HG03460 (cell line): Measurements from ENCODE around the gene HYOU1.
"Not testable (repeated sequence)": the region's sequence is repeated elsewhere in the genome, so short reads cannot be mapped to it uniquely, and the experiment has no call there.

ENCODE experiments used
- ATAC-seq: cut with Tn5 transposase; IDR thresholded peaks from one replicate; pipeline ENCODE4 v1.9.1; 2021; ENCODE audit not compliant: unreplicated experiment

The HYOU1 gene

DNA sequence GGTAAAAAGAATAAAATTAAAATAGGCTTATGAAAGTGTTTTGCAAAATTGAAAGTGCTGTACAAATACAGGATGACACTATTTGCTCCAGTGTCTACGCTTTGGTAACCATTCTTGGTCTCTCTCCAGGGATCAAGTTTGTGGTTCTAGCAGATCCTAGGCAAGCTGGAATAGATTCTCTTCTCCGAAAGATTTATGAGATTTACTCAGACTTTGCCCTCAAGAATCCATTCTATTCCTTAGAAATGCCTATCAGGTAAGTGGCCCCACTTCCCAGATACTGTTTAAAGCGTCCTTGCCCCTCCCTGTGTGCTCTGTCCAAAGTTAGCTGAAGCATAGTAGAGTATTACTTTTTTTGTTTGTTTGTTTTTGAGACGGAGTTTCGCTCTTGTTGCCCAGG, 35.4 kb downstream of the HYOU1 start:
- no peak for ATAC-seq

GRCh38 chr11:119019996-119020395, 37.0 kb downstream of the HYOU1 start:
- ATAC-seq = no peak

- ATAC-seq = peak; percentile 84
Observed at GRCh38 chr11:119018074-119018938, 38.7 kb downstream of the HYOU1 start, which contains the start of the genes RPS25 and TRAPPC4. TSS of gene RPS25 (minus strand) at chr11:119018343. CDS start at chr11:119018284, 59 bp downstream. TSS of gene TRAPPC4 (plus strand) at chr11:119018766. CDS start at chr11:119018796, 30 bp downstream.

- not testable (repeated sequence) for ATAC-seq
Observed at GRCh38 chr11:119017377-119017776, 39.6 kb downstream of the HYOU1 start.

DNA sequence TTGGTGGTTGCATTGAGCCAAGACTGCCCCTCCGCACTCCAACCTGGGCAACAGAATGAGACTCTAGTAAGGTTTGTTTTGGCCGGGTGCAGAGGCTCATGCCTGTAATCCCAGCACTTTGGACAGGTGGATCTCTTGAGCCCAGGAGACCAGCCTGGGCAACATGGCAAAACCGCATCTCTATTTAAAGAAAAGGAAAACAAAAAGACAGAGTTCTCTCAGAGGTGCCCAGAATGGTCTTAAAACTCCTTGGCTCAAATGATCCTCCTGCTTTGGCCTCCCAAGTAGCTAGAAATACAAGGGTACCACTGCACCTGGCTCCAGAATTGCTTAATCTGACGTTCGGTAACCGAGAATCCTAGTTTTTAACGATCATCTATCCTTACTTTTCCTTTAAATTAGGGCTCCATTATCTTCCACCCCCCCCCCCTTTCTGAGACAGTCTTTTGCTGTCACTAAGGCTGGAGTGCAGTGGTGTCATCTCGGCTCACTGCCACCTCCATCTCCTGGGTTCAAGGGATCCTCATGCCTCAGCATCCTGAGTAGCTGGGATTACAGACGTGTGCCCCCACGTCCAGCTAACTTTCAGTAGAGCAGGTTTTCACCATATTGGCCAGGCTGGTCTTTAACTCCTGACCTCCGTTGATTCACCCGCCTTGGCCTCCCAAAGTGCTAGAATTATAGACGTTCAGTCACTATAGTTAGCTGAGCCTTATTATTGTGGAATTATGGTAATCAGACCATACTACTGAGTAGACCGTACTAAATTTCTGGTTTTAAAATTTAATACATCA, 40.6 kb downstream of the HYOU1 start:
- ATAC-seq = no peak

- ATAC-seq = no peak
Observed at GRCh38 chr11:119015054-119015611, 41.9 kb downstream of the HYOU1 start.

GRCh38 chr11:119014209-119014924, 42.6 kb downstream of the HYOU1 start:
- no peak for ATAC-seq

DNA sequence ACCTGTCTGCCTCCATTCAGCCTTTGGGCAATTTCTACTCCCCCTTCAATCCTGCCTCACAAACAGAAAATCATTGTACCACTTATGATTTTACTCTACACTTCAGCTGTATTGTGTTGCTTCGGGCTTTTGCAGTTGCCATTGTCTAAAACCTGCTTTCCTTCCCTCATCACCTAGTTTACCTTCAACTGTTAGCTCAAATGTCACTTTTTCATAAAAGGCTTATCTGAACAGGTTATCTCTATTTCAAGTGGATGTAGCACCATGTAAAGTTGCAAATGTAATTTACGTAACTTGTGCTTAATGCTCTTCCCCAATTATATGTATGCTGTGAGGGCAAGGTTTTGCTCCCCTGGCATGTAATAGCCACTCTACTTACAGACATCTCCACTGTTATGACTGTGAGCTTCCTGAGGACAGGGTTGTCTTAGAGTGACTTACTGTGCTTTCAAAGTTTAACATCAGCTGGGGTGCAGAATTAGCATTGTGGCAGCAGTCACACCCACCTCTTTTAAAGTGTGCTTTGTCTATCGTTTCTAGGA, 44.3 kb downstream of the HYOU1 start:
- ATAC-seq = no peak

DNA sequence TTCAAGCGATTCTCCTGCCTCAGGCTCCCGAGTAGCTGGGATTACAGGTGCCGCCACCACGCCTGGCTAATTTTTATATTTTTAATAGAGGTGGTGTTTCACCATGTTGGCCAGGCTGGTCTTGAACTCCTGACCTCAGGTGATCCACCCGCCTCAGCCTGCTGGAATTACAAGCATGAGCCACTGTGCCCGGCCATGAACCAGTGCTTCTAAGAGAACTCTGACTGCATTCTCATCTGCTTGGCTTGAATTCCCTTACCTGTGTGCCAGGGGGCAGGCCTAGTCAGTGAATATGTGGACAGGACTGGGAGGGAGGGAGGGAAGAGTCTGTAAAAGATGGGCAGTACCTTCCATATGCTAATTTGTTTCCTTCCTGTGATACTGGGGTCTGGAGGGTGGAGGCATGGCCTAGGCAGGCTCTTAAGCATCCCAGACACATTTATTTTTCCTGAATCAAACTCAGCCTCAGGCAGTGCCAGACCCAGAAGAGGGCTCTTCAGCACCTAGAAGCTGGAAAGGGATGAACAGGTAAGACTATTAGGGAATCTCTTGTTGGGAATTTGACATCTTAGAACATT, 45.4 kb downstream of the HYOU1 start:
- no peak for ATAC-seq

DNA sequence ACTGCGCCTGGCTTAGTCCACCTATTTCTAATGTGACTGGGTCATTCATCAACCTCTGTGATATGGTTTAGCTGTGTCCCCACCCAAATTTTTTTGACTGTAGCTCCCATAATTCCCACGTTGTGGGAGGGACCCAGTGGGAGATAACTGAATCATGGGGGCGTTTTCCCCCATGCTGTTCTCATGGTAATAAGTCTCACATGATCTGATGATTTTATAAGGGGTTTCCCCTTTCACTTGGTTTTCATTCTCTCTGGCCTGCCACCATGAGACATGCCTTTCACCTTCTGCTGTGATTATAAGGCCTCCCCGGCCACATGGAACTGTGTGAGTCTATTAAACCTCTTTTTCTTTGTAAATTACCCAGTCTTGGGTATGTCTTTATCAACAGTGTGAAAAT, 50.3 kb downstream of the HYOU1 start:
- no peak for ATAC-seq

DNA sequence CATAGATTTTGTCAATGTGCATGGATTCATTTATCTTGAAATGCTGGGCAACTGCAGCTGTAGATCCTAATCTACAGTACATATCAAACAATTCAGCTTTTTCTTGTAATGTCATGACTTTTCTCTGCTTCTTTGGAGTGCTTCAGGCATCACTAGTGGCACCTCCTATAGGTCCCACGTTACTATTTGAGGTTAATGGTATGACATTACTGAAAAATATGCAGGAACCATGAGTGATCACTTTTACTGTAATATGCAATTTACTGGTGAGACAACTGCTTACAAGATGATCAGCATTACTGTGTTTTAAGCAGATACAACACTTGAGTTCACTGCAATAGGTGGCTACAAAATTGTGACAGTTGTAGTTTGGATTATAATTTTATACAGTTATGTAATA, 56.1 kb downstream of the HYOU1 start:
- ATAC-seq = no peak

DNA sequence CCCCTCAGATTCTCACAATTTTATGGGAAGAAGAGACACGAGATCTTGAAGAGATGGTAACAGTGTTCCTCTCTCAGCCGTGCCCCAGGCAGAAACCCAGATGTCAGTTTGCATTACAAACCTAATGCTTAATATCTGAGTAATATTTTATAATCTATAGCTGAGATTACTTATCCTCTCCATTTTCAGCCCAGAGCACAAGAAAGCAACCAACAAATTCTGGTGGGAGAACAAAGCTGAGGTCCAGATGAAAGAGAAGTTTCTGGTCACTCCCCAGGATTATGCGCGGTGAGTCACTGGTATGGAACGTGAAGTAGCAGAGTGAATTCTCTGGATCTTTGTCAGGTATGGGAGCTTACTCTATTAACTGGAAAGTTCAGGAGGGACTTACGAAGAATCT, 58.2 kb downstream of the HYOU1 start:
- ATAC-seq = no peak

GRCh38 chr11:118998388-118998717, 58.7 kb downstream of the HYOU1 start:
- peak; percentile 3 for ATAC-seq

DNA sequence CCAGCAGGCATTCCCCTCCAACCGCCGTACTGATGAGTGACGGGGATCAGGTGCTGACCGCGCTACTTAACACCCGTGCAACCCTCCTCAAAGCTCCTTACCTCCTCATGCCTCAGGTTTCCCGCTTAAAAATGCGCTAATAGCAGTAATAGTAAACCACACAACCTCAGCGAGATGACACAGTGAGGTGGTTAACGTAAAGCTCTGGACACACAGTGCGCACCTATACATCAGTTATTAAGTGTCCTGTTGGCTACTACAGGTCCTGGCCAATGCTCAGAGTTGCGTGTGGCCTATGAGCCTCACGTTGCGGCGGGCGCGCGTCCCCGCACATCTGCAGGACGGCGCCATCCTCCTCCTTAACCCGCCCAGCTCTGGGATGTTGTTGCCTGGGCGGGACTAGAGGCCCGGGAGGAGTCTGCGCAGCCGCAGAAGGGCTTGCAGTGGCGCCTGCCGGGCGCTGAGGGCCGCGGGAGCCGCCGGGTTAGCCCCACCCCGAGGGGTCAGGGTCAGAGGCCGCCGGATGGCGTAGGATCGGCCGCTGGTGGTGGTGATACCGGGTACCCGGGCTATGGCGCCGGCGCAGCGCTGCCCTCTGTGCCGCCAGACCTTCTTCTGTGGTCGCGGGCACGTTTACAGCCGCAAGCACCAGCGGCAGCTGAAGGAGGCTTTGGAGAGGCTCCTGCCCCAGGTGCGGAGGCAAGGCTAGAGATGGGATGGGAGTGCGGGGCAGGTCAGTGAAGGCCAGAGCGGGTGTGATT, 59.2 kb downstream of the HYOU1 start, which contains the start of gene CENATAC:
Gene CENATAC, plus strand, starts transcription at position 512 of the 761 bp plus-strand sequence. Its CDS starts 60 bp downstream, at position 572.
- ATAC-seq = peak; percentile 87

- ATAC-seq = peak; percentile 19
Observed at GRCh38 chr11:118996926-118997626, 59.9 kb downstream of the HYOU1 start.
